AG04450 (cell line): ENCODE measurements around the gene ESCO1. TPM values are rescaled to one million over a fixed set of nuclear protein-coding genes. Genes with fewer than 3 reads are reported as not detected.
"Not testable (repeated sequence)": the region's sequence is repeated elsewhere in the genome, so short reads cannot be mapped to it uniquely, and the experiment has no call there.

Experiments
- CTCF ChIA-PET: fragments of 300-600, 350-600 bp; formaldehyde crosslinking; extraction: SDS; loops from one replicate; lab custom pipeline; 2022; ENCODE audit warnings: antibody characterized with exemption, inconsistent platforms; lab: Charles Lee
- POLR2A ChIA-PET: fragments of 350-600 bp; formaldehyde crosslinking; extraction: SDS; loops from one replicate; lab custom pipeline; 2021; ENCODE audit warnings: antibody characterized with exemption, inconsistent platforms; lab: Yijun Ruan, JAX
- DNase-seq: peaks from one replicate; pipeline ENCODE4 v3.0.0-alpha.2; 2011; ENCODE audit warnings: low read depth, low spot score
- H3K27ac ChIP-seq: one replicate; pipeline ENCODE4 v1.5.1; 2012; ENCODE audit warnings: low read depth, low read length, control low read depth
- H3K27me3 ChIP-seq: one replicate; pipeline ENCODE4 v1.6.0; 2012; ENCODE audit warnings: low read length; ENCODE audit not compliant: control insufficient read depth, insufficient read depth
- H3K4me3 ChIP-seq: 2 replicates; pipeline ENCODE4 v1.5.1; 2011; ENCODE audit warnings: mild to moderate bottlenecking, low read depth, low read length, control low read depth
- H3K9me3 ChIP-seq: 2 replicates; pipeline ENCODE4 v1.5.1; 2012; ENCODE audit warnings: low read length; ENCODE audit not compliant: control insufficient read depth, insufficient read depth
- polyA plus RNA-seq: library from polyadenylated mRNA; depleted of rRNA; stranded (reverse); fragments of >200 nt; gene quantifications from 2 replicates; pipeline ENCODE4 v1.2.3, GENCODE V29; 2011
- TF ChIP-seq, protein P1 (sequence below): IDR thresholded peaks from 2 replicates; pipeline ENCODE4 v1.5.1; 2011; ENCODE audit warnings: low read depth, low read length, control low read depth, inconsistent platforms

ESCO1 gene
- polyA plus RNA-seq, 1 experiment: 8.9 TPM

DNA sequence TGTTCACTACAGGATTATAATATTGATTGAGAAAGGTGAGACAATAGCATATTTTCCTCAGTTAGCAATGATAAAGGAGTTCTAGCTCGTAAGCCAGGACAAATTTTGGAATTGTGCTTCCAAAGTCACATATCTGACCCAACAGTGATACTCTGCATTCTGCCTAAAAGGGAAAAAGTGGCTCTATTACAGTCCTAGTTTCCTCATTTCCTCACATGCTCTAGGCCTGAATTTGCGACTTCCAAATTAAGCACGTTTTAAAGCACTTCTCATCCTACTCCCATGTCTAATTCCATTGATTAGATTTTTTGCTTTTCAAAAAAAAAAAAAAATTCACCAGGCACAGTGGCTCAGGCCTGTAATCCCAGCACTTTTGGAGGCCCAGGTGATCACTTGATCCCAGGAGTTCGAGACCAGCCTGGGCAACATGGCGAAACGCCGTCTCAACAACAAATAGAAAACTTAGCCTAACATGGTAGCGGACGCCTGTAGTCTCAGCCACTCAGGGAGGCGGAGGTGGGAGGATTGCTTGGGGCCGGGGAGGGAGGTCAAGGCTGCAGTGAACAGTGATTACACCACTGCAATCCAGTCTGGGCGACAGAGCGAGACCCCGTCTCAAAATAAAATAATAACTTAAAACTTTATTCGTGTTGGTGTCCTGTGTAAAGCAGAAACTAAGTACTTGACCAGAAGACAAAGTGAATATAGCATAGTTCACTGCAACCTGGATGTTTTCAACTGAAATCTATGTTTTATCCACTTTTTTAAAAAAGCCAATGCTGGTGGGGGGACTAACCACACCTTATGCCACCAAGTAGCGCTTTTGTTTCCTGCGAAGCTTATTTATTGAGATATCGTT is 1.5 kb downstream of the ESCO1 start:
- Histone ChIP-seq H3K27me3 (no peaks in the 10 kb centered on the region), H3K9me3 (peaks cover 6% of the 10 kb centered on the region; the same call in 1 of the 2 replicates), H3K4me3 (peak overlapping the region; percentile 99), H3K27ac (no peak overlapping the region)
- TF ChIP-seq, protein P1, sequence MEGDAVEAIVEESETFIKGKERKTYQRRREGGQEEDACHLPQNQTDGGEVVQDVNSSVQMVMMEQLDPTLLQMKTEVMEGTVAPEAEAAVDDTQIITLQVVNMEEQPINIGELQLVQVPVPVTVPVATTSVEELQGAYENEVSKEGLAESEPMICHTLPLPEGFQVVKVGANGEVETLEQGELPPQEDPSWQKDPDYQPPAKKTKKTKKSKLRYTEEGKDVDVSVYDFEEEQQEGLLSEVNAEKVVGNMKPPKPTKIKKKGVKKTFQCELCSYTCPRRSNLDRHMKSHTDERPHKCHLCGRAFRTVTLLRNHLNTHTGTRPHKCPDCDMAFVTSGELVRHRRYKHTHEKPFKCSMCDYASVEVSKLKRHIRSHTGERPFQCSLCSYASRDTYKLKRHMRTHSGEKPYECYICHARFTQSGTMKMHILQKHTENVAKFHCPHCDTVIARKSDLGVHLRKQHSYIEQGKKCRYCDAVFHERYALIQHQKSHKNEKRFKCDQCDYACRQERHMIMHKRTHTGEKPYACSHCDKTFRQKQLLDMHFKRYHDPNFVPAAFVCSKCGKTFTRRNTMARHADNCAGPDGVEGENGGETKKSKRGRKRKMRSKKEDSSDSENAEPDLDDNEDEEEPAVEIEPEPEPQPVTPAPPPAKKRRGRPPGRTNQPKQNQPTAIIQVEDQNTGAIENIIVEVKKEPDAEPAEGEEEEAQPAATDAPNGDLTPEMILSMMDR: no peak
- no peak for DNase-seq
- CTCF ChIA-PET: interaction anchor here (1.3 to 8.3 kb wide), 3 partner anchors 9 to 42 kb away, joined by 3 to 138 read pairs (median 25); partner anchors contain the start of gene SNRPD1
- POLR2A ChIA-PET: interaction anchor here (0.6 to 0.7 kb wide), 2 partner anchors 90 to 177 kb away, joined by 4 read pairs; no protein-coding TSS in a partner anchor

DNA sequence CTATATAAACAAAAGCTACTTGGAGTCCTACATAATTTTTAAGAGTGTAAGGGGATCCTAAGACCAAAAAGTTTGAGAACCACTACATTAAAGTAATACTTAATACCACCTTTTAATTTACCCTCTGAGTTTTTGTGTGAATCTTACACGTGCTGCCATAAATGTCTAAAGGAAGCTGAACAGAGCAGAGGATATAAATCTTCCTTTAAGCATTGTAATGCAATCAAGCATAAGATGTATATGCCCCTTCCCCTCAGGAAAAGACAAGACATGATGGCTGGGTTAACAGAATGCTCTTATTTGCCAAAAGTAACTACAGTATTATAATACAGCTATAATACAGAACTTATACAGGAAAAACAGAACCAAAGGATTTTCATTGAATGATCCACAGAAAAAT is 2.9 kb downstream of the ESCO1 start:
- no peak overlapping the region for H3K27ac ChIP-seq
- no peak for DNase-seq
- H3K9me3 ChIP-seq: peaks cover 6% of the 10 kb centered on the region; the same call in 1 of the 2 replicates
- H3K4me3 ChIP-seq: no peak overlapping the region
- ChIA-PET CTCF (interaction anchor here (0.7 to 8.3 kb wide), 3 partner anchors 14 to 109 kb away, joined by 3 to 138 read pairs (median 4); partner anchors contain the start of gene SNRPD1), POLR2A (no interaction called here)
- no peaks in the 10 kb centered on the region for H3K27me3 ChIP-seq
- TF ChIP-seq, protein P1: no peak

DNA sequence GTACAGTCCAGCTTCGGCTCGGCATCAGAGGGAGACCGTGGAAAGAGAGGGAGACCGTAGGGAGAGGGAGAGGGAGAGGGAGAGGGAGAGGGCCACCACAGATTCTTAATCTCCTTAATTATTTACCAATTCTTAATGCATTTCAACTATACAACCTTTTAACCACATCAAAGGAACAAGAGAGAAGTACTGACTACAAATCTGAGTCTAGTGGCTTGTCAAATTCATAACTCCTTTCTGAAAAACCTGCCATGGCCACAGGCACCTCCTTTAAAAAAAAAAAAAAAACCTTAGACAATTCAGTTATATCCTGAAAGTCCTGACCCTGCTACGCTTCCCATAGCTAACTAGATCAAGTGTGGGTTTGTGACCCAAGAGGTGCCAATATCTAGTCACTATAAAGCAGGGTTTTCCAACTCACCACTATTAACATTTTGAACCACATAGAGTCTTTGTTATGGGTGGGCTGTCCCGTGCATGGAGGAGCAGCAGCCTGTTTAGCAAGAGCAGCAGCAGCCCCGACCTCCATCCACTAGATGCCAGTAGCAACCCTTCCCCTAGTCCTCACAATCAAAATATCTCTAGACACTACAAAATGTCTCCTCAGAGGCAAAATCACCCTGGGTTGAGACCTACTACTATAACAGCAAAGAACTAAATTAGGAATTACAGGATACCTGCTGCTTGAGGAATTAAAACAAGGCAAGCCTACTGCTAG is 6.8 kb downstream of the ESCO1 start:
- Histone ChIP-seq H3K4me3 (no peak overlapping the region), H3K27me3 (no peaks in the 10 kb centered on the region), H3K27ac (no peak overlapping the region), H3K9me3 (no peaks in the 10 kb centered on the region; the same call in 1 of the 2 replicates)
- CTCF ChIA-PET: interaction anchor here (1.5 kb wide), 1 partner anchor 10 kb away, joined by 3 read pairs; no protein-coding TSS in a partner anchor
- DNase-seq: no peak
- POLR2A ChIA-PET: no interaction called here
- TF ChIP-seq, protein P1: no peak

DNA sequence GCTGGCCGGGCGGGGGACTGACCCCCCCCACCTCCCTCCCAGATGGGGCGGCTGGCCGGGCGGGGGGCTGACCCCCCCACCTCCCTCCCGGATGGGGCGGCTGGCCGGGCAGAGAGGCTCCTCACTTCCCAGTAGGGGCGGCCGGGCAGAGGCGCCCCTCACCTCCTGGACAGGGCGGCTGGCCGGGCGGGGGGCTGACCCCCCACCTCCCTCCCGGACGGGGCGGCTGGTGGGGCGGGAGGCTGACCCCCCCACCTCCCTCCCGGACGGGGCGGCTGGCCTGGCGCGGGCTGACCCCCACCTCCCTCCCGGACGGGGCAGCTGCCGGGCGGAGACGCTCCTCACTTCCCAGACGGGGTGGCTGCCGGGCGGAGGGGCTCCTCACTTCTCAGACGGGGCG is 8.1 kb downstream of the ESCO1 start:
- H3K9me3 ChIP-seq, POLR2A ChIA-PET, H3K27me3 ChIP-seq, H3K4me3 ChIP-seq, CTCF ChIA-PET, DNase-seq, H3K27ac ChIP-seq: not testable (repeated sequence)

DNA sequence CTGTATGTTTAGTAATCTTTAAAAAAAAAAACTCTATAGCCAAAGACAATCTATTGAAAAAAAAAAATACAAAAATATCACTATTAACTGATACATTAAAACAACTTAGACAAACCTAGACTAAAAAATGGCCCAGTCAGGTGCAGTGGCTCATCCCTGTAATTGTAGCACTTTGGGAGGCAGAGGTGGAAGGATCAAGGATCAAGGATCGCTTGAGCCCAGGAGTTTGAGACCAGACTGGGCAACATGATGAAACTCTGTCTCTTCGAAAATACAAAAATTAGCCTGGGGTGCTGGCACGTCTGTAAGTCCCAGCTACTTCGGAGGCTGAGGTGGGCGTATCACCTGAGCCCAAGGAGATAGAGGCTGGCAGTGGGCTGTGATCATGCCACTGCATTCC is 16.1 kb downstream of the ESCO1 start:
- CTCF ChIA-PET: interaction anchor here (1.4 to 4.4 kb wide), 2 partner anchors 16 to 27 kb away, joined by 4 to 24 read pairs; partner anchors contain the start of gene ESCO1
- TF ChIP-seq, protein P1: no peak
- Histone ChIP-seq H3K27ac (no peak overlapping the region), H3K27me3 (no peaks in the 10 kb centered on the region), H3K4me3 (no peak overlapping the region), H3K9me3 (peaks cover 4% of the 10 kb centered on the region; the same call in 1 of the 2 replicates)
- POLR2A ChIA-PET: interaction anchor here (0.6 kb wide), 1 partner anchor 10 kb away, joined by 3 read pairs; no protein-coding TSS in a partner anchor
- no peak for DNase-seq
